ENCODE measurements around the gene APOBEC3F. TPM values are rescaled to one million over a fixed set of nuclear protein-coding genes. Genes with fewer than 3 reads are reported as not detected.

APOBEC3F gene
- polyA plus RNA-seq, 2 of the 4 experiments (the other 2 are of a cell fraction) = 2.9 to 3.3 TPM

GRCh38 chr22:39090426-39091064, 49.9 kb downstream of the APOBEC3F start:
- Histone ChIP-seq H3K4me2 (no peak overlapping the region), H3K4me1 (no peaks in the 10 kb centered on the region), H3K27ac (no peak overlapping the region), H3K9me3 (no peaks in the 10 kb centered on the region), H3K4me3 (no peak overlapping the region)
- ChIA-PET POLR2A (no interaction called here), CTCF (no interaction called here)
- FAIRE-seq (no peak), DNase-seq (ENCODE audit: low read depth in 1 of 2, low spot score in 1 of 2) (no peak), ATAC-seq (no peak)
- TF ChIP-seq JUN (IDR thresholded peaks at IDR 0.05) (no peak), MYC (IDR thresholded peaks at IDR 0.05; ENCODE audit: borderline replicate concordance, low read length) (no peak)
- 74% methylated on average over 8 of the region's 15 CpGs for WGBS (ENCODE audit: missing lambda C conversion rate)

DNA sequence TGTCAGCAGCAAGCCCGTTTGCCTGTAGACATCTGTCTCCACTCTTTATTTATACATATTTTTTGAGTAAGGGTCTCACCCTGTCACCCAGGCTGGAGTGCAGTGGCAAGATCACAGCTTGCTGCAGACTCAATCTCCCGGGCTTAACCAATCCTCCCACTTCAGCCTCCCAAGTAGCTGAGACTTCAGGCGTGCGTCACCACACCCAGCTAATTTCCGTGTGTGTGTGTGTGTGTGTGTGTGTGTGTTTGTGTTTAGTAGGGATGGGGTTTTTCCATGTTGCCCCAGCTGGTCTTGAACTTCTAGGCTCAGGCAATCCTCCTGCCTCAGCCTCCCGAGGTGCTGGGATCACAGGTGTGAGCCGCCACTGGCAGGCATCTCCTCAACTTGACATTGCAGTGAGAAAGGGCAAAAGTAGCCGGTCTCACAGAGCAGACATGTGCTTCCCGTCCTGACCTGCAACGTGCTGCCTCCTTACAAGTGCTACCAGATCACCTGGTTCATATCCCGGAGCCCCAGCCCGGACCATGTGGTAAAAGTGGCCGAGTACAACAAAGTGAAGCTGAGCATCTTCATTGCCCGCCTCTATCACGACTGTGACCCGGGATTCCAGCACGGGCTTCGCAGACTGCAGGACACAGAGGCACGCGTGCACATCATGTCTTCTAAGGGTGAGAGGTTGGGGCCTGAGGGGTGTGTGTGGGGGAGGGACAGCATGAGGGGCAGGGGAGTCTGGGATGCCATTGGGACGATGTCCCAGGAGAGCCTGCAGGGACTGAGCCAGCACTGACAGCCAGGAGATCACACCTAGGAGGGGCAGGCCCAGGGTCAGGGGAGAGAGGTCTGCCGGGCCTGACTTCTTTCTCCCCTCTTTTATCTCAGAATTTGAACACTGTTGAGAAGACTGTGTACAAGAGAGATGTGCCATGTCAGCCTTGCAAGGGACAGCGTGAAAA, 50.7 kb downstream of the APOBEC3F start:
- Histone ChIP-seq H3K4me2 (no peak overlapping the region), H3K4me3 (no peak overlapping the region), H3K4me1 (no peaks in the 10 kb centered on the region), H3K27ac (no peak overlapping the region), H3K9me3 (no peaks in the 10 kb centered on the region)
- ChIA-PET CTCF (interaction anchor here (1.1 kb wide), 1 partner anchor 35 kb away, joined by 3 read pairs; no protein-coding TSS in a partner anchor), POLR2A (no interaction called here)
- TF ChIP-seq HDAC2 (IDR thresholded peaks at IDR 0.05) (no peak), CEBPB (IDR thresholded peaks at IDR 0.05) (no peak), JUNB (IDR thresholded peaks at IDR 0.05) (no peak), CBX2 (IDR thresholded peaks at IDR 0.05; ENCODE audit: borderline replicate concordance, low read depth) (no peak), MYC (IDR thresholded peaks at IDR 0.05; ENCODE audit: borderline replicate concordance, low read length) (no peak), CBX8 (IDR thresholded peaks at IDR 0.05) (no peak), POLR2A (IDR thresholded peaks at IDR 0.05; ENCODE audit: low read length) (no peak)
- TF ChIP-seq, protein P1, sequence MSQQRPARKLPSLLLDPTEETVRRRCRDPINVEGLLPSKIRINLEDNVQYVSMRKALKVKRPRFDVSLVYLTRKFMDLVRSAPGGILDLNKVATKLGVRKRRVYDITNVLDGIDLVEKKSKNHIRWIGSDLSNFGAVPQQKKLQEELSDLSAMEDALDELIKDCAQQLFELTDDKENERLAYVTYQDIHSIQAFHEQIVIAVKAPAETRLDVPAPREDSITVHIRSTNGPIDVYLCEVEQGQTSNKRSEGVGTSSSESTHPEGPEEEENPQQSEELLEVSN (IDR thresholded peaks at IDR 0.05; ENCODE audit: borderline replicate concordance, low read depth) = no peak
- TF ChIP-seq, protein P2, sequence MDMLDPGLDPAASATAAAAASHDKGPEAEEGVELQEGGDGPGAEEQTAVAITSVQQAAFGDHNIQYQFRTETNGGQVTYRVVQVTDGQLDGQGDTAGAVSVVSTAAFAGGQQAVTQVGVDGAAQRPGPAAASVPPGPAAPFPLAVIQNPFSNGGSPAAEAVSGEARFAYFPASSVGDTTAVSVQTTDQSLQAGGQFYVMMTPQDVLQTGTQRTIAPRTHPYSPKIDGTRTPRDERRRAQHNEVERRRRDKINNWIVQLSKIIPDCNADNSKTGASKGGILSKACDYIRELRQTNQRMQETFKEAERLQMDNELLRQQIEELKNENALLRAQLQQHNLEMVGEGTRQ (IDR thresholded peaks at IDR 0.05) = no peak
- TF ChIP-seq, protein P3, sequence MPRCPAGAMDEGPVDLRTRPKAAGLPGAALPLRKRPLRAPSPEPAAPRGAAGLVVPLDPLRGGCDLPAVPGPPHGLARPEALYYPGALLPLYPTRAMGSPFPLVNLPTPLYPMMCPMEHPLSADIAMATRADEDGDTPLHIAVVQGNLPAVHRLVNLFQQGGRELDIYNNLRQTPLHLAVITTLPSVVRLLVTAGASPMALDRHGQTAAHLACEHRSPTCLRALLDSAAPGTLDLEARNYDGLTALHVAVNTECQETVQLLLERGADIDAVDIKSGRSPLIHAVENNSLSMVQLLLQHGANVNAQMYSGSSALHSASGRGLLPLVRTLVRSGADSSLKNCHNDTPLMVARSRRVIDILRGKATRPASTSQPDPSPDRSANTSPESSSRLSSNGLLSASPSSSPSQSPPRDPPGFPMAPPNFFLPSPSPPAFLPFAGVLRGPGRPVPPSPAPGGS (IDR thresholded peaks at IDR 0.05) = no peak
- 81% methylated on average over 10 of the region's 23 CpGs for WGBS (ENCODE audit: missing lambda C conversion rate)
- no peak for FAIRE-seq
- DNase-seq (ENCODE audit: low read depth in 1 of 2, low spot score in 1 of 2) = no peak
- ATAC-seq = no peak

DNA sequence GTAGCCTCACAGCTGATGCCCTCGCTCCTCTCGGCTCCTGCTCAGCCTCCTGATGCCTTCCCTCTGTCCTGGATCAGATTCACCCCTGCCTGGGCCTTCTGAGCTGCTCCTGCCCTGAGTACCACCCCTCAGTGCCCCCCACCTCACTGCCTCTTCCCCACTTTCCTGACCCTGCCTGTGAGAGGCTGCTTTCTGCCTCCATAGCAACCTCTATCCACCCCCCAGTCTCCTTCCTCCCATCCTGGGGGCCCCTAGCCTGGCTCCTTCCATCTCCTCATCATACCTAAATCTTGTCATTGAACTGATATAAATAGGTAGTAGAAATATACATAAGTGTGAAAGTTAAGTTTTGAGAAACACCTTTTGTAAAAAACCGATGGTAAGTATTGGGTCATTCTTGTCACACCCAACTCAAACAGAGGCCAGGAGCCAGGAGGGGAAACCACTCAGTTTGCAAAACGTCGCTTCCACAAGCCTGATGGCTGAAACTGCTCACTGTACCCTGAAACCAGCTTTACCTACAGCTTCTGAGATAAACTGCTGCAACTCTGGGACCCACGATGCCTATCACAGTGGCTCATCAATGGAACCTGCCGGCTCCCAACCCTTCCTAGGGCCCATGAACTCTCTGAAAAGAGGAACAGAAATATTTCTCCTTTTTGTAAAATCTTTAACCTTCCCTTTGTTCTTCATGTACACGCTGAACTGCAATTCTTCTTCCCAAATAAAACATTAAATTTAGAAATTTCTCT, 51.6 kb downstream of the APOBEC3F start:
- POLR2A ChIA-PET = no interaction called here
- DNase-seq (ENCODE audit: low read depth in 1 of 2, low spot score in 1 of 2) (no peak), ATAC-seq (no peak), FAIRE-seq (no peak)
- no peaks in the 10 kb centered on the region for H3K9me3 ChIP-seq
- peaks cover 4% of the 10 kb centered on the region for H3K4me1 ChIP-seq
- no peak overlapping the region for H3K4me2 ChIP-seq
- CTCF ChIA-PET = interaction anchor here (1.1 kb wide), 1 partner anchor 34 kb away, joined by 3 read pairs; no protein-coding TSS in a partner anchor
- no peak overlapping the region for H3K27ac ChIP-seq
- no peak overlapping the region for H3K4me3 ChIP-seq
- WGBS (ENCODE audit: missing lambda C conversion rate) = 61% methylated on average over 8 of the region's 8 CpGs
- TF ChIP-seq TFCP2L1 (CRISPR knock-in tag; IDR thresholded peaks at IDR 0.05) (no peak), SMC3 (IDR thresholded peaks at IDR 0.05) (no peak), HDAC2 (IDR thresholded peaks at IDR 0.05) (no peak), CBX2 (IDR thresholded peaks at IDR 0.05; ENCODE audit: borderline replicate concordance, low read depth) (no peak), RFX5 (IDR thresholded peaks at IDR 0.05) (no peak), BHLHE40 (IDR thresholded peaks at IDR 0.05; ENCODE audit: low read depth, low read length) (no peak), REST (IDR thresholded peaks at IDR 0.05) (no peak), HOXA7 (CRISPR knock-in tag; IDR thresholded peaks at IDR 0.05) (no peak), NFE2L2 (conservative IDR thresholded peaks at IDR 0.05; ENCODE audit: low read length) (no peak), POLR2AphosphoS2 (conservative IDR thresholded peaks at IDR 0.05; ENCODE audit: low read length) (no peak), EHMT2 (IDR thresholded peaks at IDR 0.05; ENCODE audit: low read depth) (no peak), HOXB13 (CRISPR knock-in tag; IDR thresholded peaks at IDR 0.05; ENCODE audit: low read depth) (no peak), RNF2 (IDR thresholded peaks at IDR 0.05; ENCODE audit: borderline replicate concordance, low read depth) (no peak)
- TF ChIP-seq, protein P4, sequence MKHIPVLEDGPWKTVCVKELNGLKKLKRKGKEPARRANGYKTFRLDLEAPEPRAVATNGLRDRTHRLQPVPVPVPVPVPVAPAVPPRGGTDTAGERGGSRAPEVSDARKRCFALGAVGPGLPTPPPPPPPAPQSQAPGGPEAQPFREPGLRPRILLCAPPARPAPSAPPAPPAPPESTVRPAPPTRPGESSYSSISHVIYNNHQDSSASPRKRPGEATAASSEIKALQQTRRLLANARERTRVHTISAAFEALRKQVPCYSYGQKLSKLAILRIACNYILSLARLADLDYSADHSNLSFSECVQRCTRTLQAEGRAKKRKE (CRISPR knock-in tag; IDR thresholded peaks at IDR 0.05; ENCODE audit: low read depth) = no peak
